Fibroblast of skin of scalp (primary cell): ENCODE measurements around the gene MCTP1.

ENCODE experiments used
- DNase-seq: peaks from one replicate; pipeline ENCODE4 v3.0.0-alpha.2; 2013

Gene MCTP1

GRCh38 chr5:95070453-95070852 lies 214.4 kb downstream of the MCTP1 start:
- no peak for DNase-seq

- no peak for DNase-seq
Observed at GRCh38 chr5:95069948-95070347, 214.9 kb downstream of the MCTP1 start.

GRCh38 chr5:95069021-95069420 lies 215.9 kb downstream of the MCTP1 start:
- DNase-seq: no peak

- DNase-seq: no peak
Observed at GRCh38 chr5:95068289-95068910, 216.5 kb downstream of the MCTP1 start.

- no peak for DNase-seq
Observed at GRCh38 chr5:95066048-95066447, 218.8 kb downstream of the MCTP1 start.

- DNase-seq: no peak
Observed at GRCh38 chr5:95063492-95063891, 221.4 kb downstream of the MCTP1 start.

- no peak for DNase-seq
Observed at GRCh38 chr5:95060098-95060497, 224.8 kb downstream of the MCTP1 start.

GRCh38 chr5:95059636-95060035 lies 225.3 kb downstream of the MCTP1 start:
- no peak for DNase-seq

GRCh38 chr5:95057615-95058014 lies 227.3 kb downstream of the MCTP1 start:
- DNase-seq: no peak

GRCh38 chr5:95053253-95053652 lies 231.6 kb downstream of the MCTP1 start:
- DNase-seq: no peak

- no peak for DNase-seq
Observed at GRCh38 chr5:95050708-95051107, 234.2 kb downstream of the MCTP1 start.

- DNase-seq: no peak
Observed at GRCh38 chr5:95048628-95049027, 236.3 kb downstream of the MCTP1 start.

GRCh38 chr5:95045181-95045965 lies 239.5 kb downstream of the MCTP1 start:
- no peak for DNase-seq

- DNase-seq: no peak
Observed at GRCh38 chr5:95044096-95044495, 240.8 kb downstream of the MCTP1 start.

GRCh38 chr5:95043648-95044047 lies 241.2 kb downstream of the MCTP1 start:
- no peak for DNase-seq

GRCh38 chr5:95043234-95043633 lies 241.7 kb downstream of the MCTP1 start:
- no peak for DNase-seq

- no peak for DNase-seq
Observed at GRCh38 chr5:95042037-95042436, 242.9 kb downstream of the MCTP1 start.

- DNase-seq: no peak
Observed at GRCh38 chr5:95035891-95036685, 248.8 kb downstream of the MCTP1 start.

GRCh38 chr5:95032801-95033200 lies 252.1 kb downstream of the MCTP1 start:
- DNase-seq: no peak

- no peak for DNase-seq
Observed at GRCh38 chr5:95029569-95030366, 255.1 kb downstream of the MCTP1 start.

GRCh38 chr5:95027775-95028174 lies 257.1 kb downstream of the MCTP1 start:
- no peak for DNase-seq

GRCh38 chr5:95027151-95027721 lies 257.7 kb downstream of the MCTP1 start:
- DNase-seq: no peak
